Spleen (tissue), 11 donors: ENCODE results near the gene CCRL2. TPM values are rescaled to one million over a fixed set of nuclear protein-coding genes. Genes with fewer than 3 reads are reported as not detected.

Source experiments
- DNase-seq: peaks from one replicate; pipeline ENCODE4 v3.0.0-alpha.2; 2020
- H3K27ac ChIP-seq, 8 donors: fragments of 200-600 bp; sonication (generic) in 7 of 8; 1 replicate in 4 of 8; 2 replicates in 4 of 8; pipeline versions ENCODE4 v1.5.0 to v1.8.0; 2016 to 2021; ENCODE audit warnings: inconsistent platforms in 4 of 8, mild to moderate bottlenecking in 4 of 8, moderate library complexity in 1 of 8
- H3K27me3 ChIP-seq, 7 donors: fragments of 200-600 bp; sonication (generic) in 6 of 7; replicated peaks in 1 of 7; 1 replicate in 4 of 7; 2 replicates in 3 of 7; pipeline versions ENCODE4 v1.5.0 to v1.8.0; 2016 to 2021; ENCODE audit warnings: inconsistent platforms in 3 of 7, mild to moderate bottlenecking in 1 of 7
- H3K36me3 ChIP-seq, 6 donors: fragments of 200-600 bp; sonication (generic) in 5 of 6; 1 replicate in 4 of 6; 2 replicates in 2 of 6; pipeline versions ENCODE4 v1.5.0 to v1.8.0; 2016 to 2021; ENCODE audit warnings: inconsistent platforms in 2 of 6
- H3K4me1 ChIP-seq, 6 donors: fragments of 200-600 bp; sonication (generic) in 5 of 6; 1 replicate in 3 of 6; 2 replicates in 3 of 6; pipeline versions ENCODE4 v1.5.0 to v1.8.0; 2016 to 2021; ENCODE audit warnings: inconsistent platforms in 3 of 6
- H3K4me3 ChIP-seq, 8 donors: fragments of 200-600 bp; sonication (generic) in 7 of 8; 1 replicate in 4 of 8; 2 replicates in 4 of 8; pipeline versions ENCODE4 v1.5.0 to v1.8.0; 2016 to 2021; ENCODE audit warnings: inconsistent platforms in 4 of 8, mild to moderate bottlenecking in 4 of 8, moderate library complexity in 2 of 8
- H3K9me3 ChIP-seq, 8 donors: fragments of 200-600 bp; sonication (generic) in 7 of 8; 1 replicate in 4 of 8; 2 replicates in 4 of 8; pipeline versions ENCODE4 v1.5.0 to v1.8.0; 2016 to 2021; ENCODE audit warnings: inconsistent platforms in 4 of 8
- CTCF ChIP-seq, 11 experiments: fragments of 200-600 bp in 7 of 11; fragments of 450-650 bp in 4 of 11; sonication (generic) in 4 of 11; IDR thresholded peaks in 8 of 11; conservative IDR thresholded peaks in 3 of 11; 1 replicate in 7 of 11; 2 replicates in 4 of 11; pipeline versions ENCODE4 v1.4.0 to v1.8.0; 2016 to 2021; ENCODE audit warnings: antibody characterized with exemption in 11 of 11, inconsistent platforms in 4 of 11, mild to moderate bottlenecking in 1 of 11
- POLR2A ChIP-seq, 3 donors: fragments of 450-650 bp; IDR thresholded peaks; one replicate each; pipeline ENCODE4 v1.5.1; 2017; ENCODE audit warnings: antibody characterized with exemption in 3 of 3, mild to moderate bottlenecking in 1 of 3
- POLR2AphosphoS5 ChIP-seq, 3 donors: sonication (generic); formaldehyde crosslinking; IDR thresholded peaks; one replicate each; pipeline ENCODE4 v1.5.1; 2017; ENCODE audit warnings: antibody characterized with exemption in 3 of 3
- WGBS, 5 donors: extraction: QIAGEN DNeasy Blood & Tissue Kit in 3 of 5; methylation state at CpG; one replicate each; pipeline versions ENCODE4 v1.1.5 to v1.1.7; 2013 to 2018; 5-methylcytosine and 5-hydroxymethylcytosine counted together
- intact Hi-C: fragments of 100-400 bp; cut with DNase I; formaldehyde crosslinking; loops from one replicate; pipeline ENCODE4 v1.15.0; 2023; ENCODE audit warnings: low total_unique reads
- polyA plus RNA-seq, 3 donors: library from polyadenylated mRNA; stranded (reverse); fragments of 200-250 nt; gene quantifications; one replicate each; pipeline ENCODE4 v1.2.1, GENCODE V29; 2013
- total RNA-seq, 7 donors: library from RNA; depleted of rRNA in 3 of 7; stranded (reverse); fragments of >200 nt in 3 of 7; fragmentation: NEBNext Ultra II Directional in 4 of 7; extraction: Animal tissue kit (Norgen Biotek cat#: 25700) in 4 of 7; gene quantifications; one replicate each; pipeline versions ENCODE4 v1.1.0 to v1.2.1, GENCODE V29; 2016 to 2021
- donor health status: healthy with polysubstance abuse.
- donor health status: DM: no; HTN: no; CAD: no; lungs with moderate emphysema.
- donor health status: DM: no; HTN: no; CAD: no.
- donor health status: Bipolar disorder and iron deficiency.
- donor health status: healthy.
- donor health status: DM: no; HTN: no; CAD: no.
- donor health status: DM: yes; HTN: yes; CAD: no.

Gene CCRL2
- total and polyA plus RNA-seq, 10 donors, result 4.8 to 21.7 (median 13.3) TPM

- 74 to 89% (median 78%) methylated on average over 2 of the region's 2 CpGs for WGBS, 5 donors
- Histone ChIP-seq H3K27me3 (no peaks in the 10 kb centered on the region), H3K4me3 (no peak overlapping the region), H3K9me3 (no peaks in the 10 kb centered on the region), H3K4me1 (peaks cover 12 to 89% (median 65%) of the 10 kb centered on the region in 6 donors), H3K27ac (peak overlapping the region in 2 of 8 donors; percentile 90 to 91), H3K36me3 (peaks cover 0 to 18% (median 0%) of the 10 kb centered on the region in 6 donors)
- TF ChIP-seq POLR2A (IDR thresholded peaks at IDR 0.05) (no peak), POLR2AphosphoS5 (IDR thresholded peaks at IDR 0.05) (no peak), CTCF (IDR thresholded peaks at IDR 0.05 in 8 of 11, conservative IDR thresholded peaks at IDR 0.05 in 3 of 11) (no peak)
- intact Hi-C loops, result no loop called here
- no peak for DNase-seq
Observed at GRCh38 chr3:46411271-46411670, 4.2 kb downstream of the CCRL2 start.

GRCh38 chr3:46412786-46413298 is 5.8 kb downstream of the CCRL2 start:
- Histone ChIP-seq H3K4me3 (no peak overlapping the region), H3K4me1 (peaks cover 9 to 79% (median 54%) of the 10 kb centered on the region in 6 donors), H3K9me3 (no peaks in the 10 kb centered on the region), H3K27ac (peak overlapping the region in 7 of 8 donors; percentile 43 to 72 (median 56)), H3K36me3 (peaks cover 0 to 34% (median 0%) of the 10 kb centered on the region in 6 donors), H3K27me3 (no peaks in the 10 kb centered on the region)
- 28 to 62% (median 38%) methylated on average over 3 of the region's 3 CpGs for WGBS, 5 donors
- DNase-seq, result no peak
- intact Hi-C loops, result no loop called here
- TF ChIP-seq CTCF (IDR thresholded peaks at IDR 0.05 in 8 of 11, conservative IDR thresholded peaks at IDR 0.05 in 3 of 11), result no peak
- no peak for TF ChIP-seq POLR2AphosphoS5 (IDR thresholded peaks at IDR 0.05)
- TF ChIP-seq POLR2A (IDR thresholded peaks at IDR 0.05), result no peak

- Histone ChIP-seq H3K27ac (peak overlapping the region in 5 of 8 donors; percentile 40 to 72 (median 56)), H3K4me1 (peaks cover 2 to 68% (median 43%) of the 10 kb centered on the region in 6 donors), H3K27me3 (no peaks in the 10 kb centered on the region), H3K4me3 (no peak overlapping the region), H3K36me3 (peaks cover 0 to 40% (median 0%) of the 10 kb centered on the region in 6 donors), H3K9me3 (no peaks in the 10 kb centered on the region)
- intact Hi-C loops, result no loop called here
- TF ChIP-seq POLR2A (IDR thresholded peaks at IDR 0.05) (no peak), CTCF (IDR thresholded peaks at IDR 0.05 in 8 of 11, conservative IDR thresholded peaks at IDR 0.05 in 3 of 11) (no peak), POLR2AphosphoS5 (IDR thresholded peaks at IDR 0.05) (no peak)
- 45 to 54% (median 52%) methylated on average over 5 of the region's 5 CpGs for WGBS, 5 donors
- DNase-seq, result no peak
Observed at GRCh38 chr3:46413951-46414350, 6.9 kb downstream of the CCRL2 start.

- Histone ChIP-seq H3K27me3 (no peaks in the 10 kb centered on the region), H3K27ac (peak overlapping the region in 3 of 8 donors; percentile 5 to 33 (median 7)), H3K36me3 (peaks cover 0 to 43% (median 0%) of the 10 kb centered on the region in 6 donors), H3K4me1 (peaks cover 2 to 60% (median 36%) of the 10 kb centered on the region in 6 donors), H3K9me3 (no peaks in the 10 kb centered on the region), H3K4me3 (no peak overlapping the region)
- TF ChIP-seq POLR2AphosphoS5 (IDR thresholded peaks at IDR 0.05) (no peak), POLR2A (IDR thresholded peaks at IDR 0.05) (no peak), CTCF (IDR thresholded peaks at IDR 0.05 in 8 of 11, conservative IDR thresholded peaks at IDR 0.05 in 3 of 11) (no peak)
- intact Hi-C loops, result no loop called here
- DNase-seq, result no peak
- WGBS, 5 donors, result 55 to 78% (median 67%) methylated on average over 4 of the region's 4 CpGs
Observed at GRCh38 chr3:46414739-46415138, 7.7 kb downstream of the CCRL2 start.
